Mucosa of stomach (tissue), 1 donor: ENCODE data around the gene PTBP2.

Source experiments
- H3K27me3 ChIP-seq: one replicate; pipeline ENCODE4 v1.7.0; 2013; ENCODE audit warnings: mild to moderate bottlenecking, low read length; ENCODE audit not compliant: control insufficient read depth, insufficient read depth
- H3K36me3 ChIP-seq: one replicate; pipeline ENCODE4 v1.7.0; 2013; ENCODE audit warnings: low read length; ENCODE audit not compliant: control insufficient read depth, insufficient read depth
- H3K4me1 ChIP-seq: one replicate; pipeline ENCODE4 v1.7.0; 2013; ENCODE audit warnings: mild to moderate bottlenecking, low read length; ENCODE audit not compliant: control insufficient read depth, insufficient read depth
- H3K4me3 ChIP-seq: one replicate; pipeline ENCODE4 v1.7.0; 2013; ENCODE audit warnings: low read length
- H3K9ac ChIP-seq: one replicate; pipeline ENCODE4 v1.7.0; 2013; ENCODE audit warnings: mild to moderate bottlenecking, low read length, moderate library complexity
- H3K9me3 ChIP-seq: one replicate; pipeline ENCODE4 v1.7.0; 2013; ENCODE audit warnings: mild to moderate bottlenecking, low read length, moderate library complexity; ENCODE audit not compliant: control insufficient read depth
- donor health status: Pancreatic carcinoma.

The PTBP2 gene

GRCh38 chr1:96834986-96835385 is 113.4 kb downstream of the PTBP2 start:
- Histone ChIP-seq H3K36me3 (no peaks in the 10 kb centered on the region), H3K27me3 (no peaks in the 10 kb centered on the region), H3K9ac (no peak overlapping the region), H3K4me3 (no peak overlapping the region), H3K9me3 (no peaks in the 10 kb centered on the region), H3K4me1 (no peaks in the 10 kb centered on the region)

- Histone ChIP-seq H3K27me3 (no peaks in the 10 kb centered on the region), H3K9ac (no peak overlapping the region), H3K36me3 (no peaks in the 10 kb centered on the region), H3K4me3 (no peak overlapping the region), H3K4me1 (no peaks in the 10 kb centered on the region), H3K9me3 (no peaks in the 10 kb centered on the region)
Observed at GRCh38 chr1:96837057-96837780, 115.6 kb downstream of the PTBP2 start.

GRCh38 chr1:96837781-96838216 is 116.2 kb downstream of the PTBP2 start:
- no peaks in the 10 kb centered on the region for H3K4me1 ChIP-seq
- H3K9me3 ChIP-seq: no peaks in the 10 kb centered on the region
- no peak overlapping the region for H3K4me3 ChIP-seq
- no peak overlapping the region for H3K9ac ChIP-seq
- no peaks in the 10 kb centered on the region for H3K36me3 ChIP-seq
- H3K27me3 ChIP-seq: no peaks in the 10 kb centered on the region

GRCh38 chr1:96840396-96840795 is 118.8 kb downstream of the PTBP2 start:
- no peaks in the 10 kb centered on the region for H3K9me3 ChIP-seq
- H3K4me1 ChIP-seq: no peaks in the 10 kb centered on the region
- H3K36me3 ChIP-seq: no peaks in the 10 kb centered on the region
- no peak overlapping the region for H3K9ac ChIP-seq
- H3K4me3 ChIP-seq: no peak overlapping the region
- no peaks in the 10 kb centered on the region for H3K27me3 ChIP-seq

GRCh38 chr1:96842215-96842614 is 120.6 kb downstream of the PTBP2 start:
- H3K4me1 ChIP-seq: no peaks in the 10 kb centered on the region
- H3K36me3 ChIP-seq: no peaks in the 10 kb centered on the region
- H3K9ac ChIP-seq: no peak overlapping the region
- no peak overlapping the region for H3K4me3 ChIP-seq
- H3K27me3 ChIP-seq: no peaks in the 10 kb centered on the region
- H3K9me3 ChIP-seq: no peaks in the 10 kb centered on the region

GRCh38 chr1:96843196-96843595 is 121.6 kb downstream of the PTBP2 start:
- Histone ChIP-seq H3K9ac (no peak overlapping the region), H3K27me3 (no peaks in the 10 kb centered on the region), H3K9me3 (no peaks in the 10 kb centered on the region), H3K4me3 (no peak overlapping the region), H3K4me1 (no peaks in the 10 kb centered on the region), H3K36me3 (no peaks in the 10 kb centered on the region)

GRCh38 chr1:96843601-96844000 is 122.0 kb downstream of the PTBP2 start:
- Histone ChIP-seq H3K9ac (no peak overlapping the region), H3K27me3 (no peaks in the 10 kb centered on the region)

GRCh38 chr1:96845464-96845863 is 123.9 kb downstream of the PTBP2 start:
- Histone ChIP-seq H3K36me3 (no peaks in the 10 kb centered on the region), H3K9ac (no peak overlapping the region), H3K4me3 (no peak overlapping the region), H3K4me1 (no peaks in the 10 kb centered on the region), H3K27me3 (no peaks in the 10 kb centered on the region), H3K9me3 (no peaks in the 10 kb centered on the region)

More at GRCh38 chr1:96843601-96844000, 122.0 kb downstream of the PTBP2 start:
- no peaks in the 10 kb centered on the region for H3K36me3 ChIP-seq
- no peaks in the 10 kb centered on the region for H3K4me1 ChIP-seq
- H3K9me3 ChIP-seq: no peaks in the 10 kb centered on the region
- no peak overlapping the region for H3K4me3 ChIP-seq

- H3K9me3 ChIP-seq: no peaks in the 10 kb centered on the region
- no peak overlapping the region for H3K4me3 ChIP-seq
- H3K4me1 ChIP-seq: no peaks in the 10 kb centered on the region
- no peak overlapping the region for H3K9ac ChIP-seq
- H3K36me3 ChIP-seq: no peaks in the 10 kb centered on the region
- H3K27me3 ChIP-seq: no peaks in the 10 kb centered on the region
Observed at GRCh38 chr1:96861836-96862235, 140.3 kb downstream of the PTBP2 start.

GRCh38 chr1:96863449-96863848 is 141.9 kb downstream of the PTBP2 start:
- Histone ChIP-seq H3K4me3 (no peak overlapping the region), H3K4me1 (no peaks in the 10 kb centered on the region), H3K36me3 (no peaks in the 10 kb centered on the region), H3K9me3 (no peaks in the 10 kb centered on the region), H3K9ac (no peak overlapping the region), H3K27me3 (no peaks in the 10 kb centered on the region)
